ENCODE results near the gene FBXO22.
A peak's percentile ranks its signal among the peaks of the same experiment; 100 is the strongest.
"Not testable (repeated sequence)": the region's sequence is repeated elsewhere in the genome, so short reads cannot be mapped to it uniquely, and the experiment has no call there.

The FBXO22 gene

DNA sequence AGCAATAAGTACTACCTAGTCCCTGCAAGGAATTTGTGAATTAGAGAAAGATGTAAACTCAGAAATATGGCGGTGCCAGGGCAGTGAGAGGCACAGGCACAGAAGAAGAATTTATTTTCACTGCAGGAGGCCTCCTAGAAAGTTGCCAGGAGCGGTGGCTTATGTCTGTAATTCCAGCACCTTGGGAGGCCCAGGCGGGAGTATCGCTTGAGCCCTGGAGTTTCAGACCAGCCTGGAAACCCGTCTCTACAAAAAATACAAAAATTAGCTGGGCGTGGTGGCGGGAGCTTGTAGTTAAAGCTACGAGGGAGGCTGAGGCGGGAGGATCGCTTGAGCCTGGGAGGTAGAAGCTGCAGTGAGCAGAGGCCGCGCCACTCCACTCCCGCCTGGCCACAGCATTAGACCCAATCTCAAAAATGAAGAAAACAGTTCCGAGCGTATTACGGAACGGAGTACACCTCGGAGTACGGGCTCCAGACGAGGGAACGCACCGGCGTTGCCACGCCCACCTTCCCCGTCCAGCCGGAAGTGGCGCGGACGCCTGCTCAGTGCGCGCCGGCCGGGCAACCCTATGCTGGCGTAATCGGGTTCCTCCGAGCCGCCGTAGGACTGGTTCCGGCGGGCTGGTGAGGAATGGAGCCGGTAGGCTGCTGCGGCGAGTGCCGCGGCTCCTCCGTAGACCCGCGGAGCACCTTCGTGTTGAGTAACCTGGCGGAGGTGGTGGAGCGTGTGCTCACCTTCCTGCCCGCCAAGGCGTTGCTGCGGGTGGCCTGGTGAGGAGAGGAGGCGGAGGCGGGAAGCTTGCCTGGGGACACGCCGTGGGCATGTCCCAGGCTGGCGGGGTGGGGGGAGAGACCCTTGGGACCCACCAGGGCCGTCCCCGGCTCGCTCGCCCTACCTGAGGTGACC, at the start of gene FBXO22:
TSS of gene FBXO22 (plus strand) at position 548 of the 909 bp plus-strand sequence. CDS start at position 634, 86 bp downstream.
- peak; percentile 70 to 75 for DNase-seq (ENCODE audit: low read depth in 2 of 2)

DNA sequence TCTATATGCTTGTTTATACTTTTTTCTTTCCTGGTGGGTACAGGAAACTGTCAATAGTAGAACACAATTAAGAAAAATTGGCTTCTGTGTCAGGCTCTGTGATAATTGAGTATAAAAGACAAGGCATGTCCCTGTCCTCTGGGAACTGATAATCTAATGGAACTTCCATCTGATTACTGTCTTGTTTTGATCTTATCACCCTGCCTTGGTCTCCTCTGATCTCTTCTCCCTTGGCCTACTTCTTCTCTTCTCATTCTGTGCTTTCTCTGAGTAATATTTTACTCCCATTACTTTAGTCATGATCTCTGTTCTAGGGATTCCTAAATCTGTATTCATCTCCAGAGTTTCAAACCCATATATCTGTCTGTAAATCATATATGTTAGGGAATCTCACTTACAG, 45.8 kb upstream of the FBXO22 start:
- DNase-seq (ENCODE audit: low read depth in 2 of 2), result no peak

DNA sequence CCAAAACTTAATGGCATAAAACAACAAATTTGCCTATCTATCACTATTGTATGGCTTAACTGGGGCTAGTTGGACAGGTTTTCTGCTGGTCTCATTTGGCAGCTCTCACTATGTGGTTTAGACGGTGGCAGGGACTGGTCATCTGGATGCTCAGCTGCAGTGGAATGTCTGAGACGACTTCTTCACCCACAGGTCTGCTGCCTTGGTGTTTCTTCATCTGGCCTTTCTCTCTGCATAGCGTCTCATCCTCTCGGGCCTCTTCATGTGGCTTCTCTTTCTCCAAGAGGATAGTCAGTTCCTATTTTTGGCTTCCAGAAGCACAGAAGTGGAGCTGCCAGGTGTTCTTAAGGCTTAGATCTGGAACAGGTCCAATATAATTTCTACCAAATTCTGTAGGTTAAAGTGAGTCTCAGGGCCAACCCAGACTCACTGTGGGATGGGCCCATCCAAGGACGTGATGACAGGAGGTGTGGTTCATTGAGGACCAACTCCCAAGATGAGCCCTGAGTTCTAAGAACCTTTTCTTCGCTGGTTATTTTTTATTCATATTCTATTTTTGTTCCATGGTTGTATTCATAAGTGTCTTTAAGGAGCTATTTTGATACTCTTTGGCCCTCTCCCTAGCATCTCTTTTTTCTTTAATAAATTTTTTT, 41.8 kb upstream of the FBXO22 start:
- DNase-seq (ENCODE audit: low read depth in 2 of 2), result no peak

DNA sequence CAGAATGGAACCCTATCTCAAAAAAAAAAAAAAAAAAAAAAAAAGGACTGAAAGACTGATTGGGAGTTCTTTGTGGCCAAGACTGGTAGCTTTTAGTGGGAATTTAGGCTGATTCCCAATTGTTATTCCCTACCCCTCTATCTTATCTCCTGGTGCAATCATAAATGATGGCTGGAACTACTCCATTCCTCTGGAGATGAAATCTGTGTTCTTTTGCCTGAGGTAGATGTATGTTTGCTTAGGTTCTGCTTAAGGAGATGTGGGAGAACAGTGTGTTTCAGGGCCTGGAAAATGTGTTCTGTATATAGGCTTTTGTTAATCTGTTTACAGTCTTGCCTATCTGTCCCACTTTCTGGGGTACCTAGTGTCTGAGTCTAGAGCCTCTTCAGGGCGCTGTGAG, 40.9 kb upstream of the FBXO22 start:
- DNase-seq (ENCODE audit: low read depth in 2 of 2), result no peak

DNA sequence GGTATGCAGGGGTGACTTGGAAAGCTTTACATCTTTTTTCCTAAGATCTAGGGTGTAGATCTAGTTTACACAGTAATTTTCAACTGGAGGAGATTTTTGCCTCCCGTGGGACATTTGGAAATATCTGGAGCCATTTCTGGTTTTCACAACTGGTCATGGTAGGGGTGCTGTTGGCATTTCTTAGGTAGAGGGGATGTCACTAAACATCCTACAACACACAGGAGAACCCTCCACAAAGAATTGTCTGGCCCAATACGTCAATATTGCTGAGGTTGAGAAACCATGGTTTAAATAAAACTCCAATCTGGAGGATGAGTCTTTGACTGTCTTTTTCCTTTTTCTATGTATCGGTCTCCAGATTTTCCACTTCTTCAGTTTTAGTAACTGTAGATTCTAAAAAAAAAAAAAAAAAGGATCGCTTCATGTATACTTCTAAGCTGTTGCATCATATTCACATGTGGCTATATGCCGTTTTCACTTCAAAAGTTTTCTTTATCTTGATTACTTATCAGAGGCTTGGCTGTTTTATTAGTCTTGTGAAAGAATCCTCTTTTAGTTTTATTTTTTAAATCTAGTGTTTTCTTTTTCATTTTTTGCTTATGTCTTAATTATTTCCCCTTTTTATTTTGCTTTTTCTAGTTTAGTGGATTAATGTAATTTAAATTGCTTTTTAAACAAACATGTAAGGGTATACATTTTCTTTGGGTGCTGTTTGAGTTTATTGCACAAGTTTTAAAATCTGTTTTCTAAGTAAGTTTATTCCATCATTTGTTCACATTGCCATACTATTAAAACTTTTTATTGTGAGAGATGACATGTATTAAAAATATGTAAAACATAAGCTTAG, 39.2 kb upstream of the FBXO22 start:
- DNase-seq (ENCODE audit: low read depth in 2 of 2), result no peak

DNA sequence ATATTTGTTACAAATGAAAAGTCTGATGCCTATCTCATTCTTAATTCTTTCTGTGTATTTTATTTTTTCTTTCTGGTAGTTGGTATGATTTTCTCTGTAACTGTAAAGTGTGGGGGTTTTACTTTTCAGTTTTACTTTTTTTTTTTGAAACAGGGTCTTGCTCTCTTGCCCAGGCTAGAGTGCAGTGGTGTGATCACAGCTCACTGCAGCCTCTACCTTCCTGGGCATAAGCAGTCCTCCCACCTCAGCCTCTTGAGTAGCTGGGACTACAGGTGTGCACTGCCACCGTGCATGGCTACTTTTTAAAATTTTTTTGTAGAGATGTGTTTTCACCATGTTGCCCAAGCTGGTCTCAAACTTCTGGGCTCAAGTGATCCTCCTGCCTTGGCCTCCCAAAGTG, 37.6 kb upstream of the FBXO22 start:
- not testable (repeated sequence) for DNase-seq (ENCODE audit: low read depth in 2 of 2)

DNA sequence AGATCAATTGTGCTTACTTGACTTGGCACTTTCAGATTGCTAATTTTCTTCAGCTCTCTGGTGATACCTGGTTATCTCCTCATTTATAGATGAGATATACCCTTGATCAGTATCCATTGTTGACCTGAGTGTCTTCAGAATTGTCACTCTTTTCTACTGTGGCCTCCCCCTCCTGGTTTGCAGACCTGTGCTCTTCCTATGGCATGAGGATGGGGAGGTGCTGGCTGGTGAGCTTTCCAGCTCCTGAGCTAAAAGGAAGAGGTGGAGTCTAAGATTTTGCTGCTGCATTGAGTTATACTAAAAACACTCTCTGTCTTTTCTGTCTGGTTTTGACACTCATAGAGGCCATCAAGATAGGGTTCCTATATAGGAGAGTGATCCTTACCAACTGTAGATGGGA, 36.8 kb upstream of the FBXO22 start:
- DNase-seq (ENCODE audit: low read depth in 2 of 2), result no peak

DNA sequence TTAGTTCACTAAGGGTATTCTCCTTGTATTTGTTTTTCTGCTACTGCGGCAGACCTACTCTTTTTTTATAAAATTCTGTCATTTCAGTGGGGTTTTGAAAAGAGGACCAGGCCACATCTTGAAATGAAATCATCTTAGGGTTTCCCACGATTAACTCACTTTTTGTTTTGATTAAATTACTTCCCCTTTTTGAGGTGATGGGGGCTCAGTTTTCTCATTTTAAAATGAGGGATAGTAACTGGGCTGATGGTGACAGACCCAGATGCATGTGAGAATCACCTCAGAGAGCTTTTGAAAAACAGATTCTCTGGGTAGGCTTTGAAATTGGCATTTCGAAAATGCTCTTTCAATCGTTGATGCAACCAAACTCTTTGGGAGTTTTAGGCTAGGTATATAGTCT, 36.2 kb upstream of the FBXO22 start:
- DNase-seq (ENCODE audit: low read depth in 2 of 2), result no peak

DNA sequence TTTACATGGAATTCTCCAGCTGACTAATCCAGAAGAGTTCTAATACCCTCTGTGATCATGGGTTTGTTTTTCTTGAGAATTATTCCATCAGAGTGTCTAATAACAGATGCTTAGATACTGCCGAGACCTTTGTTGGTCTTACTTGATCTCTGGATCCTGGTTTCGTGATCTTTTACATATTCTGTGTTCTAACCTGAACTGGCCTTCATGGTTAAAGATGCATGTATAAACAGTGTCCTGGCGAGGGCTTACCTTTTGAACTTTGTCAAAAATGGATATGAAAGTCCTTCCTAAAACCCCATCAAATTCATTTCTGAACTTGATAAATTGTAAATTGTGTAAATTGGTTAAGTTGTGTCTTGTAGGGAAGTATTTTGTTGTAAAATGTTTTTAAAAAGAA, 35.7 kb upstream of the FBXO22 start:
- DNase-seq (ENCODE audit: low read depth in 2 of 2), result no peak

DNA sequence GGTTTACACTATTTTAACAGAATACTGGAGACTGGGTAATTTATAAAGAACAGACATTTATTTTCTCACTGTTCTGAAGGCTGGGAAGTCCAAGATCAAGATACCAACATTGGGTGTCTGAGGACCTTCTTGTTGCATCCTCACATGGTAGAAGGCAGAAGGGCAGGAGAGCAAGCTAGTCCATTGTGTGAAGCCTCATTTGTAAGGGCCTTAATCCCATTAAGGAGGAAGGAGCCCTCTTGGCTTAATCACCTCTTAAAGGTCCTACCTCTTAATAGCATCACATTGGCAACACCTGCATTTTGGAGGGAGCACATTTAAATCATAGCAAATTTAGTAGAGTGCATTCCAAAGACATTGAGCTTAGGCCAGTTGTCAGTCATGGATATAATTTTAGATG, 34.2 kb upstream of the FBXO22 start:
- no peak for DNase-seq (ENCODE audit: low read depth in 2 of 2)

DNA sequence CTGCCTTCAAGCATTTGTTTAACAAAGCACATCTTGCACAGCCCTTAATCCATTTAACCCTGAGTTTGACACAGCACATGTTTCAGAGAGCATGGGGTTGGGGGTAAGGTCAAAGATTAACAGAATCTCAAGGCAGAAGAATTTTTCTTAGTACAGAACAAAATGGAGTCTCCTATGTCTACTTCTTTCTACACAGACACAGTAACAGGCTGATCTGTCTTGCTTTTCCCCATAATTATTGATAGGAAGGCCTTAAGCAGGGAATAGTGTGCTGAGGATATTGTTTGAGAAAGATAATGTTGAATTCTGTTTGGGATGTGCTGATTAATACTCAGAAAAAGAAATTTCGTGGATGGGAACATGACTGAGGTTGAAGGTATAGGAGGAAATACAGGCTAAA, 32.1 kb upstream of the FBXO22 start:
- DNase-seq (ENCODE audit: low read depth in 2 of 2), result not testable (repeated sequence)

DNA sequence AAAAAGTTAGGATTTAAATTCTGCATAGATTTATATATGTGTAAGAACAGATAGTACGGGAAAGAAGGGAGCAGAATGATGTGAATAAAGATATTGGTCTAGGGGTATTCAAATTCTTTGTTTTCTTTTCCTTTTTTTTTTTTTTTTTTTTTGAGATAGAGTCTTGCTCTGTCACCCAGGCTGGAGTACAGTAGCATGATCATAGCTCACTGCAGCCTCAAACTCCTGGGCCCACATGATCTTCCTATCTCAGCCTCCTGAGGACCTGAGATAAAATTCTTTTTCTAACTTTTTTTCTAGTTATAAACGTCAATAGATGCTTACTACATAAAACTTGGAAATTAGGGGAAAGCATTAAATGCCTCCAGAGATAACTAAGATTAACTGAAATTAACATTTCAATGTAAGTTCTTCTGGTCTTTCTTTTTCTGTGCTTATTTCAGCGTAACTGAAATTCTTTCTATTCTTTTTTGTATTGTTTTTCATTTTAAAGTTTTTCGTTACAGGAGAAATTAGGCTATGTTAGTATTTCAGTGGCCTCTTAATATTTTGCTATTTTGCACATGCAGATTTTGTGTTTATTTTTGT, 31.2 kb upstream of the FBXO22 start:
- no peak for DNase-seq (ENCODE audit: low read depth in 2 of 2)

DNA sequence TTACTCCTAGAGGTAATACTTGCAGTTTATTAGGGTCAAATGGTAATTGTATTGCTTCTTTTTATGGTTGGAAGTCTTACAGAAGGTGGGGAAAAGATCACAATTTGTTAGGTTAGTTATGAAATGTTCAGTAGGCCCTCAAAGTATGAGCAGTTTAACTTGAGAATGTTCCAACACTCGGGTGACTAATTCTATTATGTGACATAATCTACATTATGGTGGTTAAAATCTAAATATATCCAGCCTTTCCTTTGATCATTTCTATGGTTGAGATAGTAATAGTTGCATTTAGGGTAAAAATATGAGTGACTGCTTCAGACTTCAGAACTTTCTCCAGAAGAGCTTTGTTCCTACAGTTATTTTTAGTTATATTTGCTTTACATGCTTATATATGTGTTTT, 19.6 kb upstream of the FBXO22 start:
- no peak for DNase-seq (ENCODE audit: low read depth in 2 of 2)

DNA sequence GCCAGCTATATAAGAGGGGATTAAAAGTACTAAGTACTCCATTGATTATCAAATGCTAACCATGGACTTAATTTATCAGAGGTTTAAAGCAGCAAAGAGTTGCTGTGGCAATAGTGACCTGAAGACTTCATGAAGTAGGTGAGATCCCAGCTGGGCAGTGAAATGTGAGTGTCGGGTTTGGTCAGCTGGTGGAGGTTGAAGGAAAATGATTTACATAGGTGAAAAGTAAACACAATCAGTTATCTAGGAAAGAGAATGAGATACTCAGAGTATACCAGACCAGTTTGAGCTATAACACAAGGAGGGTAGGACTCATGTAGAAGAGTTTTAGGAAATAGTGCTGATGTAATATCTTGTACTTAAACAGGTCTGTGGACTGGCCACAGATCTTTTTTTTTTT, 16.5 kb upstream of the FBXO22 start:
- no peak for DNase-seq (ENCODE audit: low read depth in 2 of 2)

DNA sequence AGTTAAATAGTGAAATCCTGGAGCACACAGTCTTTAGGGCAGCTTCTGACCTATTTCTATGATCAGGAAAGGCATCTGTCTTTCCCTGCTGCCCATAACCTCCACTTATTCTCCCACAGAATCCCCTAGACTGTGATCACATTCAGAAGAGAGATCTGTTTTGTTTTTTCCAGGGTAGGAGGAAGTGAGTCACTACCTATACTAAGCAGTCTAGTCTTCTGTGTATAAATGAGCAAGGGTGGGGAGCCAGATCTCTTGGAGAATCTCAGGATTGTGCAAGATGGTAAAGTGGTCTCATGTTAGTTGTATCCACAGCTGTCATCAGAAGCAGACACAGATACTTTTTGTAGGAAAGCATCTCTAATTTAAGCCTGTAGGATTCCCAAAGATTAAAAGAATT, 11.8 kb upstream of the FBXO22 start:
- no peak for DNase-seq (ENCODE audit: low read depth in 2 of 2)

DNA sequence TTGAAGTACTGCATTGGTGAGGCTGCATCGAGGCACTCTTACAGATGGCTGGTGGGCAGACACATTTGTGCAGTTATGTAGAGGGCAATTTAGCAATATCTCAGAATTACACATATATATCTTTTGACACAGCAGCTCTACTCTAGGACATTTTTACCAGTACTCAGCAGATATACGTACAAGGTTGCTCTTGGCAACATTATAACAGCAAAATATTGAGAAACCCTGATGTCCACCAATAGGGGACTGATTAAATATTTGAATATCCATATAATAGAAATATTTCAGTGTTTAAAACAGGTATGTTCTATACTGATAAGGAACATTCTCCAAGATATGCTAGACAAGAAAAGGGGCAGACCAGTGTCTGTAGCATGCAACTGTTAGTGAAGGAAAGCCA, 7.9 kb upstream of the FBXO22 start:
- DNase-seq (ENCODE audit: low read depth in 2 of 2), result no peak

DNA sequence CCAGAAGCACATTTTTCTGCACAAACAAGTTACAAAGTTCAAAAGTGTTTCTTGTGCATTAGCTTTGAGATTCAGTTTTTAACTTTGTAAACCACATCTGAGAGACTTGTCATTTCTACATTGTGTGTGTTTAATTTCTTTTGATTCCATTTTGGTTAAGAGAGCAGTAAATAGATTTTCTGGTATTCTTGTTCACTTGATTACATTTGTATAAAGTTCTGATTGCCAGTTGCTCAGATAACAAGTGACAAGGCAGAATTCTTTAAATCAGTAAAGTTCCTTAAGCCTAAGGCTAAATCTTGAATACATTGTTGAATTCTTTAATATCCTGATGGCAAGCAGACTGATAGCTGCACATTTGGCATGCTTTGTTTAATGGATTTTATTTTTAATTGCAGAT, 3.1 kb upstream of the FBXO22 start:
- DNase-seq (ENCODE audit: low read depth in 2 of 2), result no peak

DNA sequence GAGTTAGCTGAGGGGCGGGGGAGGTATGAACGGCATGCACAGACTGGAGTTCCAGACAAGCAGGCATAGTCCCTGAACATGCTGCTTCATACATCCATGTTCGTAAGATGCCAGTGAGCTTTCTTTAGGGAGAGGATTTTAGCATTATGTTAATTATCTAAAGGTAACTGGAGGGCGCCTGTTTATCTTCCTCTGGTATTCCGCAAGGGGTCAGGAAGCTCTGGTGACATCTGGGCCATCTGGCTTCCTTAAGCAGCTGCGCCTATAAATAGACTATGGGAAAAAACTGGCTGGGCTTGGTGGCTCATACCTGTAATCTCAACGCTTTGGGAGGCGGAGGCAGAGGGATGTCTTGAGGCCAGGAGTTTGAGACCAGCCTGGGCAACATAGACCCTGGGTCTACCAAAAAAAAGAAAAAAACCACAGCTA, 1.5 kb upstream of the FBXO22 start:
- no peak for DNase-seq (ENCODE audit: low read depth in 2 of 2)

DNA sequence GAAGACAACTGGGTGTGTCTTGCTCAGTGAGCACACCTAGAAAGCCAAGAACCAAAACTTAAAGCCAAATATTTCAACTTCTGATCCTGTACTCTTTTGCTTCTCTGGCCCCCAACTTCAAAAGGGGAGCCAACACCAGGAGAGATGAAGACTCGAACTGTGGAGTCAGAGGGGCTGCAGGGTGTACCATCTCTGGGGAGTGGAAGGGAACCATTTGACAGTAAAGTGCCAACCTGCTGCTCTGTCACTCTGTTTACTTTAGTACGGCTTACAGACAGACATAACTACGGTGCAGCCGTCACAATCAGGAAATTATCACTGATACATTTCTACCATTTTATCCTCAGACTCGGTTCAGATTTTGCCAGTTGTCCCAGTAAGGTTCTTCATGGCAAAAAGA, 1.6 kb downstream of the FBXO22 start:
- DNase-seq (ENCODE audit: low read depth in 2 of 2), result no peak

DNA sequence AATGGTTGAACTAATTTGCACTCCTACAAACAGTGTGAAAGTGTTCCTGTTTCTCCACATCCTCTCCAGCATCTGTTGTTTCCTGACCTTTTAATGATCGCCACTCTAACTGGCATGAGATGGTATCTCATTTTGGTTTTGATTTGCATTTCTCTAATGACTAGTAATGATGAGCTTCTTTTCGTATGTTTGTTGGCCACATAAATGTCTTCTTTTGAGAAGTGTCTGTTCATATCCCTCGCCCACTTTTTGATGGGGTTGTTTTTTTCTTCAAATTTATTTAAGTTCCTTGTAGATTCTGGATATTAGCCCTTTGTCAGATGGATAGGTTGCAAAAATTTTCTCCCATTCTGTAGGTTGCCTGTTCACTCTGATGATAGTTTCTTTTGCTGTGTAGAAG, 6.7 kb downstream of the FBXO22 start:
- DNase-seq (ENCODE audit: low read depth in 2 of 2), result not testable (repeated sequence)

DNA sequence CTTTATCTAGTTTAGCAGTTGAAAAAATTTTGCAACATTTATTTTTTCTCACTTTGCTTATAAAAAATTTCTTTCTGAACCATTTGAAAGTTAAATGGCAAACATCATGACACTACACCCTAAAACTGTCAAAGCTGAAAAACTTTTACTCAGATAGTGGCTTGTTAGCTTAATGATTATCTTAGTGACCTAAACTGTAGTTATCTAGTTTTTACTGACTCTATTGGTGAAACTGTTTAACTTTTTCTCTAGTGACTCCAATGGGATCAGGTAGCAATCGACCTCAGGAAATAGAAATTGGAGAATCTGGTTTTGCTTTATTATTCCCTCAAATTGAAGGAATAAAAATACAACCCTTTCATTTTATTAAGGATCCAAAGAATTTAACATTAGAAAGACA, 13.3 kb downstream of the FBXO22 start:
- DNase-seq (ENCODE audit: low read depth in 2 of 2), result no peak

DNA sequence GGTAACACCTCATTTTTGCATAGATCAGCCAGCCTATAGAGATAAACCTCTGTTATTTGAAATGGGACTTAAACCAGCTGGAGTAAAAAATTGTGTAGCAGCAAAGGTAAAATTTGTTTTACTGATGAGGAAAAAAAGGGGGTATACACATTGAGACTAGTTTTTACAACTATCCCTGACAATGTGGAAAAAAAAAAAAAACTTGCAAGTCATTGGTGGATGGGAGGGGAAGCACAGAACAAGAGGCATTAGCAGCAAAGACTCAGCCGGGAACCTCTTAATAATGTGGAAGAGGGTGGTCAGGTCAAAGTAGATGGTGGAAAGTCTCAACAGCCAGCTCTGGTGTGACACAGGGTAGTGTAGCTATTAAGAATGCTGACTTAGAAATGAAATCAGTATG, 14.5 kb downstream of the FBXO22 start:
- DNase-seq (ENCODE audit: low read depth in 2 of 2), result no peak

Measured in stimulated activated CD8-positive, alpha-beta memory T cell treated with anti-CD3 and anti-CD28 coated beads, Interleukin-15, amount 100 ng/mL, for 4 hours (primary cell).